ENCODE data around the gene KCND3.

- no peak for TF ChIP-seq CTCF (IDR thresholded peaks at IDR 0.05; ENCODE audit: insufficient read depth, low read length)
- TF ChIP-seq POLR2AphosphoS5 (IDR thresholded peaks at IDR 0.05; ENCODE audit: low read depth): no peak
- no peak for TF ChIP-seq GABPA (IDR thresholded peaks at IDR 0.05; ENCODE audit: low read depth)
- no peak for TF ChIP-seq REST (IDR thresholded peaks at IDR 0.05; ENCODE audit: insufficient replicate concordance, low read depth)
These were observed 212.6 kb downstream of the KCND3 start for GRCh38 chr1:111776861-111777260.
